ENCODE data around the gene DPP3. TPM values are rescaled to one million over a fixed set of nuclear protein-coding genes. Genes with fewer than 3 reads are reported as not detected.
A peak's percentile ranks its signal among the peaks of the same experiment; 100 is the strongest.

The DPP3 gene
- total RNA-seq, 1 donor from 2014 or later = 73.6 TPM

- peak; percentile 71 for DNase-seq (ENCODE audit: low read depth)
Measured at GRCh38 chr11:66479394-66480116, 679 bp upstream of the DPP3 start.

GRCh38 chr11:66484806-66485380 lies 4.7 kb downstream of the DPP3 start:
- no peak for DNase-seq (ENCODE audit: low read depth)

GRCh38 chr11:66488957-66489356 lies 8.7 kb downstream of the DPP3 start:
- DNase-seq (ENCODE audit: low read depth) = no peak

- no peak for DNase-seq (ENCODE audit: low read depth)
Measured at GRCh38 chr11:66489636-66490035, 9.4 kb downstream of the DPP3 start.

GRCh38 chr11:66491315-66491935 lies 11.2 kb downstream of the DPP3 start:
- DNase-seq (ENCODE audit: low read depth) = no peak

GRCh38 chr11:66492161-66492865 lies 12.1 kb downstream of the DPP3 start:
- DNase-seq (ENCODE audit: low read depth) = no peak

GRCh38 chr11:66493130-66493529 lies 12.9 kb downstream of the DPP3 start:
- DNase-seq (ENCODE audit: low read depth) = no peak

- DNase-seq (ENCODE audit: low read depth) = no peak
Measured at GRCh38 chr11:66494458-66494857, 14.2 kb downstream of the DPP3 start.

GRCh38 chr11:66494935-66495334 lies 14.7 kb downstream of the DPP3 start:
- DNase-seq (ENCODE audit: low read depth) = no peak

- no peak for DNase-seq (ENCODE audit: low read depth)
Measured at GRCh38 chr11:66495401-66495854, 15.2 kb downstream of the DPP3 start.

- no peak for DNase-seq (ENCODE audit: low read depth)
Measured at GRCh38 chr11:66497206-66497605, 17.0 kb downstream of the DPP3 start.

GRCh38 chr11:66498506-66498905 lies 18.3 kb downstream of the DPP3 start:
- no peak for DNase-seq (ENCODE audit: low read depth)

- no peak for DNase-seq (ENCODE audit: low read depth)
Measured at GRCh38 chr11:66505276-66505816, 25.1 kb downstream of the DPP3 start.

GRCh38 chr11:66509131-66509561 lies 28.9 kb downstream of the DPP3 start:
- DNase-seq (ENCODE audit: low read depth) = no peak

- peak; percentile 42 for DNase-seq (ENCODE audit: low read depth)
Measured at GRCh38 chr11:66510271-66510989, 30.2 kb downstream of the DPP3 start, which contains the start of gene BBS1. TSS of gene BBS1 (plus strand) at chr11:66510635. CDS start at chr11:66510660, 25 bp downstream.

GRCh38 chr11:66510990-66511339 lies 30.7 kb downstream of the DPP3 start:
- DNase-seq (ENCODE audit: low read depth) = no peak

GRCh38 chr11:66523611-66524010 lies 43.4 kb downstream of the DPP3 start:
- DNase-seq (ENCODE audit: low read depth) = no peak

GRCh38 chr11:66524304-66525040 lies 44.2 kb downstream of the DPP3 start:
- no peak for DNase-seq (ENCODE audit: low read depth)

GRCh38 chr11:66529069-66529468 lies 48.8 kb downstream of the DPP3 start:
- DNase-seq (ENCODE audit: low read depth) = no peak

- DNase-seq (ENCODE audit: low read depth) = no peak
Measured at GRCh38 chr11:66529655-66530054, 49.4 kb downstream of the DPP3 start.

Data from renal cortical epithelial cell (primary cell).